KMS-11 (cell line): ENCODE results near the gene CACNG4.

ENCODE experiments used
- H2AFZ ChIP-seq: fragments of 200-600 bp; sonication (generic); 2 replicates; pipeline ENCODE4 v1.6.1; 2016; ENCODE audit warnings: antibody characterized with exemption, mixed run types, low read depth
- H3K27ac ChIP-seq: fragments of 200-600 bp; sonication (generic); 2 replicates; pipeline ENCODE4 v1.6.1; 2016; ENCODE audit warnings: mild to moderate bottlenecking, mixed run types
- H3K27me3 ChIP-seq: fragments of 200-600 bp; sonication (generic); 2 replicates; pipeline ENCODE4 v1.6.1; 2017; ENCODE audit warnings: mild to moderate bottlenecking, low read depth, mixed run types, moderate library complexity; ENCODE audit not compliant: insufficient read depth
- H3K36me3 ChIP-seq: fragments of 200-600 bp; sonication (generic); 2 replicates; pipeline ENCODE4 v1.6.1; 2017; ENCODE audit warnings: mild to moderate bottlenecking, mixed run types; ENCODE audit not compliant: insufficient read depth
- H3K4me1 ChIP-seq: fragments of 200-600 bp; sonication (generic); 2 replicates; pipeline ENCODE4 v1.6.1; 2016; ENCODE audit warnings: mild to moderate bottlenecking, low read depth, mixed run types; ENCODE audit not compliant: poor library complexity, severe bottlenecking
- H3K4me2 ChIP-seq: fragments of 200-600 bp; sonication (generic); 2 replicates; pipeline ENCODE4 v1.7.0; 2016; ENCODE audit warnings: mild to moderate bottlenecking, mixed run types
- H3K4me3 ChIP-seq: fragments of 200-600 bp; sonication (generic); IDR thresholded peaks from 2 replicates; pipeline ENCODE4 v1.6.1; 2017; ENCODE audit warnings: low read depth, low read length, mixed read lengths; ENCODE audit not compliant: insufficient read depth
- H3K79me2 ChIP-seq: fragments of 200-600 bp; sonication (generic); 2 replicates; pipeline ENCODE4 v1.6.1; 2016; ENCODE audit warnings: low read depth, mixed run types; ENCODE audit not compliant: insufficient read depth
- H3K9ac ChIP-seq: fragments of 200-600 bp; sonication (generic); 2 replicates; pipeline ENCODE4 v1.6.1; 2016; ENCODE audit warnings: mild to moderate bottlenecking, mixed run types
- H4K20me1 ChIP-seq: fragments of 200-600 bp; sonication (generic); 2 replicates; pipeline ENCODE4 v1.6.1; 2016; ENCODE audit warnings: mild to moderate bottlenecking, mixed run types; ENCODE audit not compliant: insufficient read depth
- CTCF ChIP-seq: fragments of 200-600 bp; sonication (generic); conservative IDR thresholded peaks from 2 replicates; pipeline ENCODE4 v1.6.1; 2017; ENCODE audit warnings: low read depth, mild to moderate bottlenecking, antibody characterized with exemption, low read length, moderate library complexity, mixed read lengths

CACNG4 gene

GRCh38 chr17:67013891-67014290, 49.4 kb downstream of the CACNG4 start:
- TF ChIP-seq CTCF, result no peak
- Histone ChIP-seq H3K27ac (no peak overlapping the region), H3K36me3 (no peaks in the 10 kb centered on the region), H3K79me2 (no peaks in the 10 kb centered on the region), H2AFZ (no peak overlapping the region), H3K9ac (no peak overlapping the region), H4K20me1 (no peaks in the 10 kb centered on the region), H3K27me3 (no peaks in the 10 kb centered on the region), H3K4me1 (no peaks in the 10 kb centered on the region), H3K4me3 (no peak overlapping the region), H3K4me2 (no peak overlapping the region)

GRCh38 chr17:67015001-67015400, 50.5 kb downstream of the CACNG4 start:
- Histone ChIP-seq H3K4me1 (no peaks in the 10 kb centered on the region), H3K4me2 (no peak overlapping the region), H3K4me3 (no peak overlapping the region), H3K36me3 (no peaks in the 10 kb centered on the region), H3K9ac (no peak overlapping the region), H3K27me3 (no peaks in the 10 kb centered on the region), H3K79me2 (no peaks in the 10 kb centered on the region), H2AFZ (no peak overlapping the region), H3K27ac (no peak overlapping the region), H4K20me1 (no peaks in the 10 kb centered on the region)
- no peak for TF ChIP-seq CTCF

GRCh38 chr17:67016039-67016762, 51.7 kb downstream of the CACNG4 start:
- TF ChIP-seq CTCF, result no peak
- H3K4me1 ChIP-seq, result no peaks in the 10 kb centered on the region
- no peak overlapping the region for H2AFZ ChIP-seq
- H3K4me3 ChIP-seq, result no peak overlapping the region
- H4K20me1 ChIP-seq, result no peaks in the 10 kb centered on the region
- no peak overlapping the region for H3K4me2 ChIP-seq
- no peaks in the 10 kb centered on the region for H3K27me3 ChIP-seq
- no peak overlapping the region for H3K9ac ChIP-seq
- no peak overlapping the region for H3K27ac ChIP-seq
- no peaks in the 10 kb centered on the region for H3K36me3 ChIP-seq
- H3K79me2 ChIP-seq, result no peaks in the 10 kb centered on the region

- H3K9ac ChIP-seq, result no peak overlapping the region
- H3K27me3 ChIP-seq, result no peaks in the 10 kb centered on the region
- no peaks in the 10 kb centered on the region for H4K20me1 ChIP-seq
- no peak overlapping the region for H3K4me2 ChIP-seq
- no peak overlapping the region for H2AFZ ChIP-seq
- H3K36me3 ChIP-seq, result no peaks in the 10 kb centered on the region
- H3K4me3 ChIP-seq, result no peak overlapping the region
- no peaks in the 10 kb centered on the region for H3K79me2 ChIP-seq
- H3K4me1 ChIP-seq, result no peaks in the 10 kb centered on the region
- TF ChIP-seq CTCF, result no peak
- no peak overlapping the region for H3K27ac ChIP-seq
Observed at GRCh38 chr17:67017910-67018309, 53.4 kb downstream of the CACNG4 start.
